Endodermal cell (in vitro differentiated cells): Measurements from ENCODE around the gene TNP1. TPM values are rescaled to one million over a fixed set of nuclear protein-coding genes. Genes with fewer than 3 reads are reported as not detected.

Source experiments
- DNase-seq: peaks from one replicate; pipeline ENCODE4 v3.0.0-alpha.2; 2017
- H3K27ac ChIP-seq: 2 replicates; pipeline ENCODE4 v1.5.1; 2013; ENCODE audit warnings: mild to moderate bottlenecking, low read depth, low read length, moderate library complexity
- H3K27me3 ChIP-seq: 2 replicates; pipeline ENCODE4 v1.6.1; 2013; ENCODE audit warnings: mild to moderate bottlenecking, low read length, moderate library complexity; ENCODE audit not compliant: insufficient read depth, control insufficient read depth, poor library complexity, severe bottlenecking
- H3K36me3 ChIP-seq: 2 replicates; pipeline ENCODE4 v1.7.0; 2013; ENCODE audit warnings: mild to moderate bottlenecking, low read length, moderate library complexity; ENCODE audit not compliant: control insufficient read depth, insufficient read depth
- H3K4me1 ChIP-seq: one replicate; pipeline ENCODE4 v1.7.0; 2013; ENCODE audit warnings: low read length; ENCODE audit not compliant: control insufficient read depth, insufficient read depth
- H3K4me3 ChIP-seq: 2 replicates; pipeline ENCODE4 v1.5.1; 2013; ENCODE audit warnings: mild to moderate bottlenecking, low read length, moderate library complexity
- H3K9ac ChIP-seq: 2 replicates; pipeline ENCODE4 v1.6.1; 2013; ENCODE audit warnings: mild to moderate bottlenecking, low read length, moderate library complexity; ENCODE audit not compliant: poor library complexity, severe bottlenecking; ENCODE audit errors: extremely low read depth
- H3K9me3 ChIP-seq: 2 replicates; pipeline ENCODE4 v1.6.1; 2013; ENCODE audit warnings: mild to moderate bottlenecking, low read length, moderate library complexity; ENCODE audit not compliant: control insufficient read depth
- H3K27ac Mint-ChIP-seq: 2 replicates; pipeline ENCODE4 v1.8.0; 2020; ENCODE audit warnings: mixed read lengths
- H3K27me3 Mint-ChIP-seq: 2 replicates; pipeline ENCODE4 v1.8.0; 2021; ENCODE audit warnings: mild to moderate bottlenecking, mixed read lengths; ENCODE audit not compliant: insufficient read depth
- H3K36me3 Mint-ChIP-seq: 2 replicates; pipeline ENCODE4 v1.8.0; 2020; ENCODE audit warnings: low read depth, mixed read lengths
- H3K4me1 Mint-ChIP-seq: 2 replicates; pipeline ENCODE4 v1.8.0; 2020; ENCODE audit warnings: mixed read lengths
- H3K4me3 Mint-ChIP-seq: 2 replicates; pipeline ENCODE4 v1.8.0; 2020; ENCODE audit warnings: mild to moderate bottlenecking, moderate library complexity, mixed read lengths
- H3K9me3 Mint-ChIP-seq: 2 replicates; pipeline ENCODE4 v1.8.0; 2020; ENCODE audit warnings: mild to moderate bottlenecking, mixed read lengths
- CTCF ChIP-seq: fragments of 200-600 bp; sonication (generic); conservative IDR thresholded peaks from 2 replicates; pipeline ENCODE4 v1.5.0; 2021; ENCODE audit warnings: antibody characterized with exemption, mild to moderate bottlenecking
- WGBS, 2 experiments: methylation state at CpG; one replicate each; pipeline versions ENCODE4 v1.1.5 to v1.1.7; 2013; ENCODE audit warnings: missing lambda C conversion rate in 2 of 2, mixed read lengths in 1 of 2; ENCODE audit not compliant: insufficient coverage in 1 of 2, insufficient read length in 1 of 2; 5-methylcytosine and 5-hydroxymethylcytosine counted together
- total RNA-seq, 2 donors: library from RNA; stranded (reverse); fragmentation: NEBNext Ultra II Directional in 1 of 2; extraction: Animal tissue kit (Norgen Biotek cat#: 25700) in 1 of 2; gene quantifications; 2 replicates in 1 of 2; 3 replicates in 1 of 2; pipeline ENCODE4 v1.2.1, GENCODE V29; 2021

The TNP1 gene
- total RNA-seq, 2 donors from 2014 or later, result not detected

- H3K4me3 ChIP-seq, result no peak overlapping the region
- 97 to 100% methylated on average over 1 of the region's 1 CpG for WGBS, 2 experiments
- no peak overlapping the region for H3K4me3 Mint-ChIP-seq
- H3K36me3 Mint-ChIP-seq, result no peaks in the 10 kb centered on the region
- no peaks in the 10 kb centered on the region for H3K4me1 Mint-ChIP-seq
- H3K36me3 ChIP-seq, result no peaks in the 10 kb centered on the region
- H3K27me3 Mint-ChIP-seq, result peaks cover 30% of the 10 kb centered on the region
- H3K9me3 Mint-ChIP-seq, result peaks cover 33% of the 10 kb centered on the region
- TF ChIP-seq CTCF, result no peak
- DNase-seq, result no peak
- H3K9me3 ChIP-seq, result peaks cover 30% of the 10 kb centered on the region
- H3K27me3 ChIP-seq, result no peaks in the 10 kb centered on the region
- H3K27ac ChIP-seq, result no peak overlapping the region
- no peak overlapping the region for H3K9ac ChIP-seq
- no peaks in the 10 kb centered on the region for H3K4me1 ChIP-seq
- no peak overlapping the region for H3K27ac Mint-ChIP-seq
Observed at GRCh38 chr2:216904974-216905373, 45.1 kb upstream of the TNP1 start.

GRCh38 chr2:216904554-216904953 is 44.7 kb upstream of the TNP1 start:
- Histone ChIP-seq H3K4me3 (no peak overlapping the region), H3K36me3 (no peaks in the 10 kb centered on the region), H3K4me1 (no peaks in the 10 kb centered on the region), H3K9ac (no peak overlapping the region), H3K27ac (no peak overlapping the region), H3K27me3 (no peaks in the 10 kb centered on the region), H3K9me3 (peaks cover 34% of the 10 kb centered on the region)
- no peaks in the 10 kb centered on the region for H3K36me3 Mint-ChIP-seq
- no peaks in the 10 kb centered on the region for H3K4me1 Mint-ChIP-seq
- WGBS, 2 experiments, result 89% methylated on average over 2 of the region's 2 CpGs; no CpG with 5 or more reads in 1 of the 2 experiments
- peaks cover 26% of the 10 kb centered on the region for H3K27me3 Mint-ChIP-seq
- DNase-seq, result no peak
- no peak overlapping the region for H3K4me3 Mint-ChIP-seq
- TF ChIP-seq CTCF, result no peak
- H3K9me3 Mint-ChIP-seq, result peaks cover 34% of the 10 kb centered on the region
- H3K27ac Mint-ChIP-seq, result no peak overlapping the region

GRCh38 chr2:216903470-216903869 is 43.6 kb upstream of the TNP1 start:
- peak; percentile 13 for DNase-seq
- Histone ChIP-seq H3K27ac (no peak overlapping the region), H3K9ac (no peak overlapping the region), H3K4me1 (no peaks in the 10 kb centered on the region), H3K36me3 (no peaks in the 10 kb centered on the region), H3K4me3 (no peak overlapping the region), H3K9me3 (peaks cover 37% of the 10 kb centered on the region), H3K27me3 (no peaks in the 10 kb centered on the region)
- WGBS, 2 experiments, result 79 to 87% methylated on average over 2 to 3 of the region's 3 CpGs
- Mint-ChIP-seq H3K36me3 (no peaks in the 10 kb centered on the region), H3K9me3 (peaks cover 34% of the 10 kb centered on the region), H3K4me3 (no peak overlapping the region), H3K27ac (no peak overlapping the region), H3K27me3 (peaks cover 17% of the 10 kb centered on the region), H3K4me1 (no peaks in the 10 kb centered on the region)
- no peak for TF ChIP-seq CTCF
